Large intestine (tissue), 3 donors: ENCODE measurements around the gene ENDOG. TPM values are rescaled to one million over a fixed set of nuclear protein-coding genes. Genes with fewer than 3 reads are reported as not detected.

ENCODE experiments used
- DNase-seq, 2 donors: peaks; one replicate each; pipeline versions ENCODE4 v3.0.0 to v3.0.0-alpha.2; 2013
- H3K27ac ChIP-seq: one replicate; pipeline ENCODE4 v1.5.1; 2013; ENCODE audit warnings: low read length
- H3K27me3 ChIP-seq: 2 replicates; pipeline ENCODE4 v1.6.1; 2013; ENCODE audit warnings: low read length; ENCODE audit not compliant: control insufficient read depth, insufficient read depth
- H3K36me3 ChIP-seq: 2 replicates; pipeline ENCODE4 v1.6.1; 2013; ENCODE audit warnings: low read length; ENCODE audit not compliant: control insufficient read depth, insufficient read depth
- H3K4me1 ChIP-seq: one replicate; pipeline ENCODE4 v1.6.1; 2013; ENCODE audit warnings: low read length; ENCODE audit not compliant: control insufficient read depth, insufficient read depth
- H3K4me3 ChIP-seq: one replicate; pipeline ENCODE4 v1.5.1; 2013; ENCODE audit warnings: low read length
- H3K9me3 ChIP-seq: one replicate; pipeline ENCODE4 v1.6.1; 2013; ENCODE audit warnings: mild to moderate bottlenecking, low read depth, low read length, moderate library complexity; ENCODE audit not compliant: control insufficient read depth
- whole genome bisulfite sequencing: methylation state at CpG from one replicate; pipeline ENCODE4 v1.1.5; 2013; ENCODE audit warnings: low lambda C conversion rate; ENCODE audit not compliant: insufficient coverage; 5-methylcytosine and 5-hydroxymethylcytosine counted together
- polyA plus RNA-seq: library from polyadenylated mRNA; unstranded; fragments of 120-200 nt; gene quantifications from one replicate; pipeline ENCODE4 v1.2.1, GENCODE V29; 2013

The ENDOG gene
- polyA plus RNA-seq, 1 donor, result 14.4 TPM

DNA sequence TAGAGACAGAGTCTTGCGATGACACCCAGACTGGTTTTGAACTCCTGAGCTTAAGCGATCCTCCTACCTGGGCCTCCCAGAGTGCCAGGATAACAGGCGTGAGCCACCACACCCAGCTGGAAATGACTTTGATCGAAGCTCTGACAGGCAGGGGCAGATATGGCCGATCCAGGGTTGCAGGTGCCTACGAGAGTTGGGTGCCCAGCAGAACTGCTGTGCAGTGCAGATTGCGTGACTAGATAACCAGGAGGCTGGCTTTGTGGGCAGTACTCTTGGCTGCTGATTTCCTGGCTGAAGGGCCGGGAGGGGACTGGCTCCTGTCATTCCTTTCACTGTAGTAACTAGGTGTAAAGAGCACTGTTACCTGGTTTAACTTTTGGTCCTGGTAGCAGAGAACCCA is 19.4 kb upstream of the ENDOG start:
- no peak overlapping the region for H3K27ac ChIP-seq
- no peaks in the 10 kb centered on the region for H3K27me3 ChIP-seq
- no peak overlapping the region for H3K4me3 ChIP-seq
- whole genome bisulfite sequencing, result no CpG with 5 or more reads among the region's 8 CpGs
- peaks cover 65% of the 10 kb centered on the region for H3K36me3 ChIP-seq
- H3K9me3 ChIP-seq, result no peaks in the 10 kb centered on the region
- H3K4me1 ChIP-seq, result no peaks in the 10 kb centered on the region
- no peak for DNase-seq

DNA sequence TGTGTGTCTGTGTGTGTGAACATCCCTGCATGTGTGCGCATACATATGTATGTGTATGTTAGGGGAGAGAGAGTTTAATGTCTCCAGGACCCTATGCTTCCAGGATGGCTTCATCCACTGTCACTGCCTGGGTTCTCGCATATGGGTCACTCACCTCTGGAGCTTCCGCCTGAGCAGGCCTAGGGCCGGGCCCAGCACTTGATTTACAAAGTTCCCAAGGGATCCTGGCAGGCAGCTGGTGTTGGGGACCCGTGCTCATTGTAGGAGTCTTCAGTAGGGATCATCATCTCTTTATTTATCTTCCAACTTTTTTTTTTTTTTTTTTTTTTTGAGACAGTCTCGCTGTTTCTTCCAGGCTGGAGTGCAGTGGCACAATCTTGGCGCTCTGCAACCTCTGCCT is 18.2 kb upstream of the ENDOG start:
- Histone ChIP-seq H3K27me3 (no peaks in the 10 kb centered on the region), H3K4me1 (no peaks in the 10 kb centered on the region), H3K4me3 (no peak overlapping the region), H3K27ac (no peak overlapping the region), H3K9me3 (no peaks in the 10 kb centered on the region), H3K36me3 (peaks cover 66% of the 10 kb centered on the region)
- no CpG with 5 or more reads among the region's 7 CpGs for whole genome bisulfite sequencing
- DNase-seq, result no peak

DNA sequence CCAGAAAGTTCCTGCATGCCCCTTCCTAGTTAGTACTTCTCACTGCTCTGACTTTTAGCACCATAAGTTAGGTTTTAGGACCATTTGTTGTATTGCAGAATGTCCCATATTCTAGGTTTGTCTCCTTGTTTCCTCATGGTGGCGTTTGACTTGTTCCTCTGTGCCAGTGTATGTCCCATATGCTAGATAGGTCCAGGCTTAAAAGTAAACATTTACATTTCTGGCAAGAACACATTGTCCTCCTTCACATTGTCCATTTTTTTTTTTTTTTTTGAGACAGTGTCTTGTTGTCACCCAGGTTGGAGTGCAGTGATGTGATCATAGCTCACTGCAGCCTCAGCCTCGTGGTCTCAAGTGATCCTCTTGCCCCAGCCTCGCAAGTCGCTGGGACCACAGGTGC is 15.8 kb upstream of the ENDOG start:
- no peaks in the 10 kb centered on the region for H3K27me3 ChIP-seq
- no peaks in the 10 kb centered on the region for H3K4me1 ChIP-seq
- no peak for DNase-seq
- H3K36me3 ChIP-seq, result peaks cover 75% of the 10 kb centered on the region
- H3K27ac ChIP-seq, result no peak overlapping the region
- H3K4me3 ChIP-seq, result no peak overlapping the region
- no peaks in the 10 kb centered on the region for H3K9me3 ChIP-seq
- 100% methylated on average over 1 of the region's 4 CpGs for WGBS

DNA sequence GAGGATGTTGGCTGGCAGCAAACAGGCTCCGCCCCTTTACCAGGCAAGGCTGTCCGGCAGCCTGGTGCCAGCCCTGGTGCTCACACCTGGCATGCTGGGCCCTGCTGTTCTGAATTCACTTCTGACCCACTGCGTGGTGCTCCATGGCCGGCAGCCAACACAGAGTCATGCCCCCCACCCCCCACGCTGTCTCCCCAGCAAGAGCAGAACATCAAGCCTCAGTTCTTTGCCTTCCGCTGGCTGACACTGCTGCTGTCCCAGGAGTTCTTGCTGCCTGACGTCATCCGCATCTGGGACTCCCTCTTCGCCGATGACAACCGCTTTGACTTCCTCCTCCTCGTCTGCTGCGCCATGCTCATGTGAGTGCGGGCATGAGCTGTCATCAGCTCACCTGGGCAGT is 12.6 kb upstream of the ENDOG start:
- Histone ChIP-seq H3K9me3 (no peaks in the 10 kb centered on the region), H3K4me1 (no peaks in the 10 kb centered on the region), H3K27ac (no peak overlapping the region), H3K27me3 (no peaks in the 10 kb centered on the region), H3K36me3 (peaks cover 63% of the 10 kb centered on the region), H3K4me3 (no peak overlapping the region)
- DNase-seq, result no peak
- WGBS, result no CpG with 5 or more reads among the region's 14 CpGs

GRCh38 chr9:128807827-128808226 is 10.5 kb upstream of the ENDOG start:
- Histone ChIP-seq H3K4me1 (no peaks in the 10 kb centered on the region), H3K27me3 (no peaks in the 10 kb centered on the region), H3K4me3 (no peak overlapping the region), H3K36me3 (peaks cover 54% of the 10 kb centered on the region), H3K27ac (no peak overlapping the region), H3K9me3 (no peaks in the 10 kb centered on the region)
- no CpG with 5 or more reads among the region's 14 CpGs for WGBS
- no peak for DNase-seq

- Histone ChIP-seq H3K4me3 (no peak overlapping the region), H3K27me3 (no peaks in the 10 kb centered on the region), H3K9me3 (no peaks in the 10 kb centered on the region), H3K27ac (no peak overlapping the region), H3K36me3 (peaks cover 47% of the 10 kb centered on the region), H3K4me1 (no peaks in the 10 kb centered on the region)
- DNase-seq, result no peak
- no CpG with 5 or more reads among the region's 3 CpGs for WGBS
Measured at GRCh38 chr9:128808543-128808942, 9.8 kb upstream of the ENDOG start.

GRCh38 chr9:128809036-128809599 is 9.2 kb upstream of the ENDOG start:
- Histone ChIP-seq H3K36me3 (peaks cover 41% of the 10 kb centered on the region), H3K27ac (no peak overlapping the region), H3K9me3 (no peaks in the 10 kb centered on the region), H3K27me3 (no peaks in the 10 kb centered on the region), H3K4me1 (no peaks in the 10 kb centered on the region), H3K4me3 (no peak overlapping the region)
- no peak for DNase-seq
- no CpG with 5 or more reads among the region's 12 CpGs for WGBS

- WGBS, result no CpG with 5 or more reads among the region's 2 CpGs
- DNase-seq, result no peak
- Histone ChIP-seq H3K27ac (no peak overlapping the region), H3K36me3 (peaks cover 39% of the 10 kb centered on the region), H3K4me1 (no peaks in the 10 kb centered on the region), H3K4me3 (no peak overlapping the region), H3K27me3 (no peaks in the 10 kb centered on the region), H3K9me3 (no peaks in the 10 kb centered on the region)
Measured at GRCh38 chr9:128809831-128810230, 8.5 kb upstream of the ENDOG start.

GRCh38 chr9:128810873-128811272 is 7.4 kb upstream of the ENDOG start:
- Histone ChIP-seq H3K9me3 (no peaks in the 10 kb centered on the region), H3K4me1 (no peaks in the 10 kb centered on the region), H3K27me3 (no peaks in the 10 kb centered on the region), H3K4me3 (no peak overlapping the region), H3K36me3 (peaks cover 29% of the 10 kb centered on the region), H3K27ac (no peak overlapping the region)
- 75% methylated on average over 1 of the region's 5 CpGs for WGBS
- DNase-seq, result no peak

GRCh38 chr9:128818839-128819715 is 777 bp downstream of the ENDOG start:
- Histone ChIP-seq H3K36me3 (peaks cover 31% of the 10 kb centered on the region), H3K27me3 (no peaks in the 10 kb centered on the region), H3K27ac (no peak overlapping the region), H3K9me3 (peaks cover 6% of the 10 kb centered on the region), H3K4me1 (peaks cover 10% of the 10 kb centered on the region), H3K4me3 (peak overlapping the region; percentile 39)
- DNase-seq, result peak in 1 of 2 donors; percentile 65
- WGBS, result no CpG with 5 or more reads among the region's 90 CpGs
